Measurements from ENCODE around the gene RASA2.
"Not testable (repeated sequence)": the region's sequence is repeated elsewhere in the genome, so short reads cannot be mapped to it uniquely, and the experiment has no call there.

The RASA2 gene

DNA sequence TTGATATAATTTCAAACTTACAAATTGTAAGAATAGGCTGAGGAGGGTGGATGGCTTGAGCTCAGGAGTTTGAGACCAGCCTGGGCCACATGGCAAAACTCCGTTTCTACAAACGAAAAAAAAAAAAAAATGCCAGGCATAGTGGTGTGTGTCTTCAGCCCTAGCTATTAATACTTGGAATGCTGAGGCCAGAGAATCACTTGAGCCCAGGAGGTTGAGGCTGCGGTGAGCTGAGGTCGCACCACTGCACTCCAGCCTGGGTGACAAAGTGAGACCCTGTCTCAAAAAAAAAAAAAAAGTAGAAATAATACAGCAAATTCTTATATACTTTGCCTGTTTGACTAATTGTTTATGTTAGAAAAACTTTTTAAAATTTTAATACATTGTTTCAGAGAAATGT is 10.8 kb downstream of the RASA2 start:
- DNase-seq (ENCODE audit: low read depth) = not testable (repeated sequence)

DNA sequence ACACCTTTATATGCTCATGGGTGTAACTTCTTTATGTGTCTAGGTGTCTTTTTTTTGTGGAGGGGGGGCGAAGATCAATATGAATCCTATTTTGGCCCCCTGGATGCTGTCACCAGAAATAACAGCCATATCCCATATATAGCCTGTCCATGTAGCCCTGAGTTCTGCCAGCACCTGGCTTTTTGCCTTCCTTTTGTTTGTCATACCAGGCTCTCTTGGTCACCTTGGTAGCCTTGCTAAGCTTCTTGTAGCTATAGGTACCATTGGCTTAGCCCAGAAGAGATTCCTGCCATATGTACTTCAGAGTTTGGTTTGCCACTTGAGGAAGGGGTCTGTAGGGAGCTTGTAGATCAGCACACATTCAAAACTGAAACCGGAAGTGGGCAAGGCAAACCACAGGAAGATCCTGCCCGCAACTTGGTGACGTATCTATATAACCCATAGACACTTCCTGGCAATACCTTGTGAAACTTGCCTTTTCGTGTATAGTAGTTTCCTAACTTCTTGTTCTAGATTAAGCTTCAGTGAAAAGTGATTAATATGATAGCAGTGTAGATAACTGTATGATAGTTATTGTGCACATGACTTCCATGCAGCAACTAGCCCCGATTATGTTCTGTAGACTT is 11.9 kb downstream of the RASA2 start:
- peak; percentile 75 for DNase-seq (ENCODE audit: low read depth)

DNA sequence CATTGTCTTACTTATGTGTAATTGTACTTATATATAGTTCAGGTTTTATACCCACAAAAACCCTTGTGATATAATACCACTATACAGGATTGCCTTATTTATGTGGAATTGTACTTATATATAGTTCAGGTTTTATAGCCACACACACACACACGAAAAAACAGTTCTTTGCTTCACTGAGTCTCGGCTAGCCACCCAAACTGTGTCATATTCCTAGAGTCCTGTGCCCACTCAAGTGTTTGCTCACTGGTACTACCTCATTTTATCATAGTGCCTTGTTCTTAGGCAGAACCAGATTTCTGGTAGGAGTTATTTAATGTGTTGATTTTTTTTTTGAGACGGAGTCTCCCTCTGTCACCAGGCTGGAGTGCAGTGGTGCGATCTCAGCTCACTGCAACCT is 12.5 kb downstream of the RASA2 start:
- DNase-seq (ENCODE audit: low read depth) = no peak

DNA sequence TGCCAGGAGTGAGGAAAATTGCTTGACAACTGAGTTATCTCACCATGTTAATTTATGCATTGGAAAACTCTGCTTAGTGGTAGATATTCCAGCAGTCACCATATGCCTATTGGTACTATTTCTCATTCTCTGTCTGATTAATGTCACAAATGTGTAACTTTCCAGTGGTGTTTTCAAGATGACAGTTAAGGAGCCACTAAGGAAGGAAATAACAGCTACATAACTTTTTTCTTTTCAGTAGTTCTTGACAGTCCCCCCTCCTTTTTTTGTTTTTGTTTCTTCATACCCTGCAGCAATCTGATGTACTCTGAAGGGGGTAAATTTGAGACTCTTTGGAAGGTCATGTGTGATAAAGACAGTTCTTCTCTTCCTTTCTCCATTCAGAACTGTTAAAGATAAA is 13.1 kb downstream of the RASA2 start:
- no peak for DNase-seq (ENCODE audit: low read depth)

DNA sequence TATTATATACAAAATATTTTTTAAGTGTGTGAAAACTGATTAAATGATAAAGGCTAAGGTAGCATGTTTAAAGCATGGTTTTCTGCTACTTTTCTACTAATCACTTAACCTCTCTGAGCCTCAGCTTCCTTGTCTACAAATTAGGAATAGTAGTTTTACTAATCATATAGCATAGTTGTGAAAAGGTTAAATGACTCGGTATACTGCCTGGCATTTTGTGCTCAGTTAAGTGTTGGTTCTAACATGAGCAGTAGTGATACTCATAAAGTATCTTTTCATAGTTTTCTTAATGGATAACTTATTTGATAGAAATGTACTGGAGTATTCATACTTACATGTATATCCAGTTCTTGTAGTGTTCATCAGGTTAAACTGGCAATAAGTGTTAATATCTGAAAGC is 13.6 kb downstream of the RASA2 start:
- DNase-seq (ENCODE audit: low read depth) = no peak

DNA sequence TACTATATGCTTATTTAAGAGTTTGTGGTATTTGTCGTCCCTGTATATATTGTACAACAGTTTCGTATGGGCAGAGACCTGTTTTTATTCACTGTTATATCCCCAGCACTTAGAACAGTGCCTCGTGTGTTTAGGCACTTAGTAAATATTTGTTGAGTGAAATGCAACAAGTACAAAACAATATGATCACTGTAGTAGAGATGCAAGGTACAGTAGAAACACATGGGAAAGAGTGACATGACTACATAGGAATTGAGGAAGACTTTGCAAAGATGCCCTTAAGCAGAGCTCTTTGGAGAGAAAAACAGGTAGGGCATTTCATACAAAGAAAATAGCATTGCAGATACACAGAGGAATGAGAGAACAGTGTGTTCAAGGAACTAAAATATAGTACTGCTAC is 18.3 kb downstream of the RASA2 start:
- DNase-seq (ENCODE audit: low read depth) = no peak

DNA sequence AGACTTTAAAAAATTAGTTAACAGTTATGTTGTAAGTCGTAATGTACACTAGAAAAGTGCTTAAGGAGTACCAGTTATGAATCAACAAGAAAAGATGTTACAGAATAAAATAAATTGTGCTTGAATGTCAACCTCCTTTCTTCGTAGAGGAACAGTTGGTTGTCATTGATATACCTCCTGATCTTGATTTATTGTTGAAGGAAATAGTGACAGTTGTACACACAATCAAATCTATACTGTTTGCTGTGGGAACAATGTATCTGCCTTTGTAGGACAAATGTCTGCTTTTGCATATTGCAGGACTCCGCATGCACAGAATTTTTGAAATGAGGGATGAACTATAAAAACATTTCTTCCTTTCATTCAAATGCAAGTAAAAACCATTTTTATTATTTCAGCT is 19.2 kb downstream of the RASA2 start:
- DNase-seq (ENCODE audit: low read depth) = no peak

DNA sequence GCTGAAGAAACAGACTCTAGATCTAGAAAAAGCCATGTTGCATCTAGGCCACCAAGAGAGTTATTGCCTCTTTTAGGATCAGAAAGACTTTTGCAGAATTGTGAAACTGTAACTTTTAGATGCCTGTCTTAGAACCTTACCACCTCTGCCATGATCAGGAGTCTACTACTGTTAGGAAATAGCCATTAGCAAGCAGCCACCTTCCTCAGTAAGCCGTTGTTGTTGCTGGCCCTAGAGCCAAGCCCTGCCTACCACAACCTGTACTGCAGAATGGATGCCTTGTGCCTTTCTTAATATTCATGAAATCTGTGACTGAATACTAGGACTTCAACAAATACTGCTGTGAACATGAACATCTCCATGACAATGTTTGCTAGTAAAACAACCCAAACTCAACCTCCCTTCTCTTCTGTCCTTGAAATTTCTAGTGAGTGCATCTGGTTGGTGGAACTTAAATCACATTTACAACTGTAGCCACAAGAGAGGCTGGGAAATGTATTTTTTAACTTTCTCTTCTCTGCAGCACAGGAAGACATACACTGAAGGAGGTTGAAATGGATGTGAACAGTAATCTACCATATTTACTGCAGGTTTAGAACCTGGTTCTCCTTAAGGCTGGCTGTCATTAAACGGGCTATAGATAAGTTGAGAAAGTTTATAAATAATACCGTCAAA is 20.7 kb downstream of the RASA2 start:
- no peak for DNase-seq (ENCODE audit: low read depth)

DNA sequence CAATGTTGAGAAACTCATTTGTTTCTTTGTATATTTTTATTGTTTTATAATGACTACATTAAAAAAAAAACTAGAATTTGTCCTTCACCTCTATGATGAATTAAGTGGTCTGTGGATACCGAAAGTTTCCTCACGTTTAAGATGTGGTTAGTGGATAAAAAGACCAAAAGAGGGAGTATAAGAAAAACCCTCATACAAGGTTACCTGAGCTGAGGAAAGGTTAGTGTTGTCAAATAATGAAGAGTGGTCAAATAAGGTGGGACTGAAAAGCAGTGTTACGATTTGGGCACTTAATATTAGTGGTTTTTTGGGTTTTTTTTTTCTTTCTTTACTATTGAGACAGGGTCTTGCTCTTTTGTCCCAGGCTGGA is 21.2 kb downstream of the RASA2 start:
- DNase-seq (ENCODE audit: low read depth) = no peak

DNA sequence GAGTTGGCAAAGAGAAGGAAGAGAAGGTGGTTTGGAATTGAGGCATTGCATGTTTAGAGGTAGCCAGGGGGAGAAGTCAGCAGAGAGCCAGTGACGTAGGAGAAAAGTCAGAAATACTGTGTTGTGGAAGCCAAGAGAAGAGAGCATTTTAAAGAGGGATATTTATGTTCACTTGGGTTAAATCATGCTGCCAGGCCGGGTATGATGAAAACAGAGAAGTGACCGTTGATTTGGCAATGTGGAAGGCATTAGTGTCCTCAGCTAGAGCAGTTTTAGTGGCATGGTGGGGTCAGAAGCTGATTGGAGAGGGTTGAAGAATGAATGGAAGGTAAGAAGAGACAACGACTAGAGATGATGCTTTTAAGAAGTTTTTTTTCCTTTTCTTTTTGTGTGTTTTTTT is 24.5 kb downstream of the RASA2 start:
- DNase-seq (ENCODE audit: low read depth) = no peak

DNA sequence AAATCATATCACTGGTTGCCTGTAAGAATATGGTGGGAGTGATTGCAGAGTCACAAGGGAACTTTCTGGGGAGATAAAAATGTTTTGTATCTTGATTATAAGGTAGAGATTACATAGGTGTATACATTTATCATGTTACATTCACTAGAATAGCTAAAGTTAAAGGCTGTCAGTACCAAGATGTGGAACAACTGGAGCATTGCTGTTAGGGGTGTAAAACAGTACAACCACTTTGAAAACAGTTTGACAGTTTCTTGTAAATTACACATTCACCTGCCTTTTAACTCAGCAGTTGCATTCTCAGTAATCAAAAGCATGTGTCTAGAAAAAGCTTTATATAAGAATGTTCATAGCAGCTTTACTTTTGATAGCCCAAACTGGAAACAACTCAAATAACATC is 27.6 kb downstream of the RASA2 start:
- no peak for DNase-seq (ENCODE audit: low read depth)

DNA sequence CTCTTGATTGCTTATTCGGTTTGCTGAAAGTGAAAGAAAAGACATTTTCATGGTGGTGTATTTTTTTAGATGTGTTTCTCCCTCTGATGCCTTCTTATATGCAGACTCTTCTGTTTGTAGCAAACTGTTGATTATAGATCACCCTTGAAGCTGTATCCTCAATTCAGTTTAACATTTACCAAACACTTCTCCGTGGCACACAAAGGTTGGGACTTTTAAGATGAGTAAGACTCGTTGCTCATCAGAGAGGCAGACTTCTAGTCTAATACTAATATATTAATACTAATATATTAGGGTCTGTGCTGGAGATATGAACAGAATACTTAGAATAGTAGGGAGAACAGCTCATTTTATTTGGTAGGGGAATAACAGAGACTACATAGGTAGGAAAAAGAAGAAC is 32.8 kb downstream of the RASA2 start:
- DNase-seq (ENCODE audit: low read depth) = no peak

DNA sequence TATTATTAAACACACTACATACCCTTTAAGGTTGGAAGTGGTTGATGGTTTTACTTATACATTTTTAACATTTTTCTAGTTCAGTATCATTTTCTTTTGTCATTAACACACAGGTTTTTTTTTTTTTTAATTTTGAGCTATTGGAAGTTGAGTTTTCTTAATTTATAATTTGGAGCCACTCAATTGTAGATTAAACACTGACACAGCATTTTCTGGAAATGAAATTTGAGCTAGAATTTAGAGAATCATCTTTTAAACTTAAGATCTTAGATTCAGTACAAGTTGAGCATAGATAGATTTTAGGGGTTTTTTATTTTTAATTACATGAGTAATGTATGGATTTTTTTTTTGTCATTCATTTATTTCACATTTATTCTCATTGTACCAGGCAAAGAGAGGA is 35.0 kb downstream of the RASA2 start:
- no peak for DNase-seq (ENCODE audit: low read depth)

DNA sequence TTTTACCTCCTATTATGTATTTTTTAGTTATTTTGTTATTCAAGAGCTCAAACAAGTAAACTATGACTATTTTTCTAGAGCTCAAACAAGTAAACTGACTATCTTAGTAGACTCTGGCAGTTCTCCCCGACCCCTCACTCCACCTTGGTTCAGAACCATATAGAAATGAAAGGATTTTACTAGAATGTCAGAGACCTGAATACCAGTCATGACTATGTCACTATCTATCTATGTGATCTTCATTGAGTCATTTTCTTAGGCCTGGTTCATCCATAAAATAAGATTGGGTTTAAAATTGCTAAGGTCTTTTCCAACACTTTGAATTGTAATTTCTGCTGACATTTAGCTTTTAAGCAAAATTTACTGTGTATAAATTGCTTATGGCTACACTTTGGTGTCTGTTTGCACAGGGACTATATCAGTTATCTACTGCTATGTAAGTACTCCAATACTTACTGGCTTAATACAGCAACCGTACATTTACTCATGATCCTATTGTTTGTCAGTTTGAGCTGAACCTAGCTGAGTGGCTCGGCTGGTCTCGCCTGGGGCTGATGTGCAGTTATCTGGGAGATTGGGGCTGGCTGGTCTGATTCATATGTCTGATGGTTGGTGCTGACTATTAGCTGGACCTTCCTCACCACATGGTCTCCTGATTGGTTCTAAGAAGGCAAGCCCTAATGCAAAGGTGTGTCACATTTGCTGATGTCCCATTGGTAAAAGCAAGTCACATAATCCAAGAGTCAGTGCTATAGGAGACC is 37.0 kb downstream of the RASA2 start:
- DNase-seq (ENCODE audit: low read depth) = no peak

DNA sequence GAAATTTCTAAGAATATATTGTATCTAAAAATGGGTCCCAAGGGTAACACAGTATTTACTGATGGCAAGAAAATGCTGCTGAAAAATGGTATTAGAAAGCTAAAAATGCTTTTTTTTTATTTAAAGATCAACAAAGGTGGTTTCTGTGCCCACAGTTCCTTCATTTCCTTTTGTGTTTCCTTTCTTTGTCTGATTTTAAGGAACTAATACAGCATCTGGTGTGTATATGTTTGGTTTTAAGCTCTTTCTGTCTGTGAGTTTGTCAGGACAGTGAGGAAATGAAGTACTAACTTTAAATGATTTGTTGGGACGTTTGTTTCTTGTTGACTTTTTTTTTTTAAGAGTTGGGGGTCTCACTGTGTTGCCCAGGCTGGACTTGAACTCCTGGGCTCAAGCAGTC is 38.2 kb downstream of the RASA2 start:
- no peak for DNase-seq (ENCODE audit: low read depth)

DNA sequence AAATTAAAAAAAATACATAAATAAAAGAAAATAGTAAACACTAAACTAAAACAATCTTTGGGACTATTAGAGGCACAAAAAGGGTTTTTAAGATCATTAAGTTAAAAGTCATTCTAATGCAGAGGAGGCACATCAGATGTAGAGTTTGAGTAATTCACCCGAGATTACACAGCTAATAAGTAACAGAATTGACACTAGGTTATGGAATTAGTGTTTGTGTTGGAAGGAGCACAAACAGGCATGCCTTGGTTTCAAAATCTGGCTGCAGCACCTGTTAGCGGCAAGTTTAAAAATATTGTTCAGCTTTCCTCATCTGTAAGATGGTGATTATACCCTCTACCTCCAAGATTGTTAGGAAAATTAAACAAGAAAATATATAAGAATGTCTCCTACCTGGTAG is 39.0 kb downstream of the RASA2 start:
- DNase-seq (ENCODE audit: low read depth) = no peak

DNA sequence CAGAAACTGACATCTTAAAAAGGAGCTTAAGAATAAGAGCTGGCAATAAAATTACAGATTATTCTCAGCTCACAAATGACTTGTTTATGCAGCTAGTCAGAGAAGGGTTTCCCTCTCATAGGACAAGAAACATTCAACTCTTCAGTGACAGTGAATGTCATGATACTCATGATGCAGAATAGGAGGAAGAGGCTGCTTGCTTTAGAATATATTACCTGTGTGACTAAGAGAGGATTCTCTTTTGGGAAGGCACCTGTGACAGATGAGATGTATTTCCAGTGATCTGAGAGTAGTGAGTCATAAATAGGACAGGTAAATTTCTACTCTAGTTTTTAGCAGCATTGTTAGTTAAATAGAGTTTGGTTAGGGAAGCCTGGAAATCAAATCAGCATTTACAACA is 39.9 kb downstream of the RASA2 start:
- no peak for DNase-seq (ENCODE audit: low read depth)

DNA sequence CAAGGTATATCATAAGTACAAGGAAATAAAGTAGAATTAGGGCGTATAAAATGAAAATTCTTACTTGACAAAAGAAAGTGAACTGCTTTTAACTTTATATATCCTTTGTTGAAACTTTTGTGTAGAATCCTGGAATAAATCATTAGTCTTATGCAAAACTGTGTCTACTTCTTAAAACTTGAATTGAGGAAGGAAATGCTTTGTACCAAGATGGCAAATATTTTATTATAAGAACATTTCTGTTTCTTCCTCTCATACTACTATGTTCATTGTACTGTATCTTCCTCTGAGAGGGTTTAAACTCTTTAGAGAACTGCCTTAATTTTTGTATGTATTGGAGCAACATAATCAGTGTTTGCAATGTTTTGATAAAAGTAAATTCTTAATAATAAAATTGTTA is 42.0 kb downstream of the RASA2 start:
- no peak for DNase-seq (ENCODE audit: low read depth)

DNA sequence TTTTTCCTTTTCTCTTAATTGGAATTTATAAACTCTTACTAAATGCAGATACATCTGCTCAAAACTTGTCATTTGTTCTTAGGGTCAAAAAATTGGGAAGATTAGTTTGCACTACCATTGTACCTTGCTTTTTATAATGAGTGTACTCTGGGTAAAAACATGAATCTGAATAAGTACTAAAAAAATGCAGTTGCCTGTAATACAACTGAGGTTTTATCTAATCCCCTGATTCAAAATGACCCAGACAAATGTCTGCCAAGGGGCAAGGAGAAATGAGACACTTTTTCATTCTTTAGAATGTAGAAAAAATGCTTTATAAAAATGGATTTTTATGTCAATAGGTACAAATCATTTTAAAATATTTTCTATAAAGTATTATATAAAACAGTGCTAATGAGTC is 42.4 kb downstream of the RASA2 start:
- DNase-seq (ENCODE audit: low read depth) = no peak

DNA sequence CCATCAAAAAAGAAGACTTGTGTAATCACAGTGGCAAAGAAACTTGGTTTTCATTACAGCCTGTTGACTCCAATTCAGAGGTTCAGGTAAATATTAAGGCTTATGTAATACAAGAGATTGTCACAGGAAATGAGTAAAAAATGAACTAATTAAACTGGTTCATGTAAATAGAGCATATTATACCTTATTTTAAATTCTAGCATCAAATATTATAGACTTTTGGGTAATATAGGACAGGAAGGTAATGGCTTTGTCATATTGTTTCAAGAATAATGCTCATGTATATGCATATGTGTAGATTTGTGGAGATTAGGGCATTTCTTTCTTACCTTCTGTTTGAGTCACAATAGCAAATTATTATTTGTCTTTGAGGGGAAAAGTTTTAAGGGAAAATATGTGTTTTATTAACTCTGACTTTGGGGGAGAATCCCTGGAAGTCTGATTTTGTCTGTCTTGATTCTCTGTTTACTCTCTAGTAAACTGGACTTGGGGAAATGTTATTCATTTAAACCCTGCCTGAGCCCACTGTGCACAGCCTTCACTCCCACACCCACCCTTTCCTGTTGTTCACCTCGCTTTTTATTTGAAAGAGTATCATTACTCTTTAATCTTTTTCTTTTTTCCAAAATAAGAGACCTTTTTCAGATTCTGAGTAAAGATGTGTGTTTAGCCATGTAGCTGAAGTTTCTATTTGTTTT is 43.0 kb downstream of the RASA2 start:
- DNase-seq (ENCODE audit: low read depth) = no peak

DNA sequence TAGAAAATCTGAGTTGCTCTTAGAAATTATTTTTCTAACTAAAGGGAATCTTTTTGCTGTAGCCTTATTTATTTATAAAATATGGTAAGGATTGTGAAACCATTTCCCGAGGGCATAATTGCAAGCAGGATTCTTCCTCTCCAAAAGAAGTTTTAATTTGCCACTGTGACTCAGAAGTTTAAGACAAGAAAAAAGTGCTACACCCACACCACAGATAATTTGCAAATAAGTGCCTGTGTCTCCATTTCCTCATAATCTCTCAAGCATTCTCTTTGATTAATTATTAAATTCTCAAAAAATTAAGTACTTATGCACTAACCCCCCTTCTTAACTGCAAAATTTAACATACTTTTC is 43.6 kb downstream of the RASA2 start:
- DNase-seq (ENCODE audit: low read depth) = no peak

DNA sequence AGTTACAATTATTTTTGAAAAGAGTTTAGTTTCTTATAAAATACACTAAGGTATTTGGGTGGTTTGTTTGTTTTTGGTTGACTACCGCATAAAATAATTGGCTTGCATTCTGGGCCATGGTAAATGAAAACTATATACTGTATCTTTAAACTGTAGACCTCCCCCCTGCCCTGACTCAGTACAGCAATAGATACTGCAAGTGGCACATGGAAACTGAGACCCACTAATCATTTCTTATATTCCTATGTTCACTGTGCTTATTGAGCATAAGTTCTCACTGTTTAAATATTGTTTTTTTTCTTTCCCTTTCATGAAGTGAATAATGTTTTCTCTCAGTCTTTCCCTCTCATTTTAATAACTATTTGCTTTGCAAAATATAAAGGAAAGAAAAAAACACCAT is 45.8 kb downstream of the RASA2 start:
- DNase-seq (ENCODE audit: low read depth) = no peak

DNA sequence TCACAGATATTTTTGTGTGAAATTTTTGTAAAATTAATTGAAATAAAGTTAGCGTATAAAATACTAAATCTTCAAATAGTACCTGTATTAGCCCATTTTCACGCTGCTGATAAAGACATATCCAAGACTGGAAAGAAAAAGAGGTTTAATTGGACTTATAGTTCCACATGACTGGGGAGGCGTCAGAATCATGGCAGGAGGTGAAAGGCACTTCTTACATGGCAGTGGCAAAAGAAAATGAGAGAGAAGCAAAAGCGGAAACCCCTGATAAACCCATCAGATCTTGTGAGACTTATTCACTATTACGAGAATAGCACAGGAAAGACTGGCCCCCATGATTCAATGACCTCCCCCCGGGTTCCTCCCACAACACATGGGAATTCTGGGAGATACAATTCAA is 49.2 kb downstream of the RASA2 start:
- not testable (repeated sequence) for DNase-seq (ENCODE audit: low read depth)

Data from stimulated activated CD8-positive, alpha-beta memory T cell treated with anti-CD3 and anti-CD28 coated beads, Interleukin-12 subunit alpha, Interleukin-12 subunit beta, amount 100 ng/mL, for 4 hours (primary cell).